Common myeloid progenitor, CD34-positive (primary cell): Measurements from ENCODE around the gene FBN3.

ENCODE experiments used
- CTCF ChIA-PET: fragments of 350-600 bp; sonication (Branson Sonifier 250); formaldehyde crosslinking; loops from one replicate; lab custom pipeline; 2021; ENCODE audit warnings: antibody characterized with exemption; lab: Charles Lee
- POLR2A ChIA-PET: fragments of 350-600 bp; sonication (Branson Sonifier 250); formaldehyde crosslinking; loops from one replicate; lab custom pipeline; 2021; ENCODE audit warnings: antibody characterized with exemption; lab: Charles Lee
- DNase-seq, 3 donors: peaks; one replicate each; pipeline versions ENCODE4 v3.0.0 to v3.0.0-alpha.2; 2013
- H3K27ac ChIP-seq, 2 experiments: 1 replicate in 1 of 2; 2 replicates in 1 of 2; pipeline ENCODE4 v1.7.0; 2013; ENCODE audit warnings: inconsistent platforms in 2 of 2, low read length in 2 of 2, mild to moderate bottlenecking in 2 of 2, low read depth in 1 of 2, moderate library complexity in 1 of 2; ENCODE audit not compliant: severe bottlenecking in 2 of 2, insufficient read depth in 1 of 2, poor library complexity in 1 of 2
- H3K27me3 ChIP-seq, 5 experiments: replicated peaks in 2 of 5; 1 replicate in 3 of 5; 2 replicates in 2 of 5; pipeline versions ENCODE4 v1.6.1 to v1.7.0; 2013; ENCODE audit warnings: low read length in 4 of 5, mild to moderate bottlenecking in 2 of 5, moderate library complexity in 2 of 5, inconsistent platforms in 1 of 5; ENCODE audit not compliant: insufficient read depth in 5 of 5, control insufficient read depth in 4 of 5
- H3K36me3 ChIP-seq, 4 experiments: 1 replicate in 2 of 4; 2 replicates in 2 of 4; pipeline versions ENCODE4 v1.6.1 to v1.7.0; 2013; ENCODE audit warnings: low read length in 3 of 4, control low read depth in 1 of 4, mild to moderate bottlenecking in 1 of 4; ENCODE audit not compliant: control insufficient read depth in 4 of 4, insufficient read depth in 4 of 4
- H3K4me1 ChIP-seq, 4 experiments: 1 replicate in 3 of 4; 2 replicates in 1 of 4; pipeline versions ENCODE4 v1.6.1 to v1.7.1; 2013; ENCODE audit warnings: low read length in 3 of 4, mild to moderate bottlenecking in 3 of 4, control low read depth in 1 of 4, inconsistent platforms in 1 of 4, moderate library complexity in 1 of 4; ENCODE audit not compliant: control insufficient read depth in 4 of 4, insufficient read depth in 4 of 4; ENCODE audit errors: control extremely low read depth in 1 of 4
- H3K4me3 ChIP-seq, 7 experiments: 1 replicate in 4 of 7; 2 replicates in 3 of 7; pipeline versions ENCODE4 v1.5.1 to v1.7.0; 2013; ENCODE audit warnings: mild to moderate bottlenecking in 7 of 7, low read length in 6 of 7, moderate library complexity in 6 of 7, inconsistent platforms in 2 of 7, low read depth in 2 of 7, control low read depth in 1 of 7; ENCODE audit not compliant: insufficient read depth in 4 of 7, control insufficient read depth in 1 of 7; ENCODE audit errors: extremely low read depth in 1 of 7
- H3K9me3 ChIP-seq, 5 experiments: 1 replicate in 4 of 5; 2 replicates in 1 of 5; pipeline versions ENCODE4 v1.6.1 to v1.7.1; 2013; ENCODE audit warnings: low read length in 4 of 5, mild to moderate bottlenecking in 2 of 5, inconsistent platforms in 1 of 5, low read depth in 1 of 5, moderate library complexity in 1 of 5; ENCODE audit not compliant: control insufficient read depth in 4 of 5, insufficient read depth in 2 of 5; ENCODE audit errors: control extremely low read depth in 1 of 5
- WGBS: methylation state at CpG from one replicate; pipeline ENCODE4 v1.1.5; 2013; ENCODE audit not compliant: insufficient coverage; 5-methylcytosine and 5-hydroxymethylcytosine counted together

Gene FBN3

DNA sequence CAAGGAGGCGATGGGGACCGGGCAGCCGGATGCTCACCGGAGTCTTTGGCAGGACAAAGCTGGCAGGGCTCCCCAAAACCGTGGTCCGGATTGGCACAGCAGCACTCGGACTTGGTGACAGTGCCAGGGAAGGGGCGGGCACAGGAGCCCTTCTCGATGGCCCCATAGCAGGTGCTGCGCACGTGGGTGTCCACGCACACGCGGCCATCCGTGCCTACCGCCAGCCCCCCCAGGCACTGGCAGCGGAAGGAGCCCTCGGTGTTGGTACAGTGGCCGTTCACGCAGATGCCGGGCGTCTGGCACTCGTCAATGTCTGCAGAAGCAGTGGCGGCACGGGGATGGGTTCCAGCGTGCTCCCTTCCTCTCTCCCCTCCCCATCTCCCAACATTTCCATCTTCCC lies 17.9 kb downstream of the FBN3 start:
- H3K27ac ChIP-seq: no peak overlapping the region
- DNase-seq: no peak
- H3K36me3 ChIP-seq: no peaks in the 10 kb centered on the region
- WGBS: 94% methylated on average over 26 of the region's 26 CpGs
- ChIA-PET POLR2A (interaction anchor here (0.6 kb wide), 1 partner anchor 579 kb away, joined by 3 read pairs; no protein-coding TSS in a partner anchor), CTCF (no interaction called here)
- peaks cover 0 to 7% (median 0%) of the 10 kb centered on the region in 5 experiments for H3K27me3 ChIP-seq
- no peaks in the 10 kb centered on the region for H3K4me1 ChIP-seq
- H3K9me3 ChIP-seq: no peaks in the 10 kb centered on the region
- H3K4me3 ChIP-seq: no peak overlapping the region

DNA sequence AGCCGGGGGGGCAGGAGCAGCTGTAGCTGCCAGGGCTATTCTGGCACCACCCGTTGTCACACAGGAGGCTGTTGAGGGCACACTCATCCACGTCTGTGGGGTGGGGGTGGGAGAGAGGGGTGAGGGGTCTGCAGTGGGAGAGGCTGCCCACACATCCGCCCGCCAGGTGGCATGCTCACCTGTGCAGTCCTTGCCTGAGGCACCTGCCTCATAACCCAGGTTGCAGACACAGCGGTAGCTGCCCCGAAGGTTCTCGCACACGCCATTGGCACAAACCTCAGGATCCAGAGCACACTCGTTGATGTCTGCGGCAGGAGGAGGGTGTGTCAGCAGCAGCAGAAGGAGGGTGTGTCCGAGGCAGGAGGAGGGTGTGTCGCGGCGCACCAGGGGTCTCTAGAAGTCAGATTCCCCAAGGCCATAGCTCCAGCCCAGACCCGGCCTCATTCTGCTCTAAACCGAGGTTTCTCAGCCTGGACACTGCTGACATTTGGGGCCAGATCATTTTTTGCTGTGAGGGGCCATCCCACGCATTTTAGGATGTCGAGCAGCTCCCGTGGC lies 20.3 kb downstream of the FBN3 start:
- Histone ChIP-seq H3K4me3 (no peak overlapping the region), H3K36me3 (no peaks in the 10 kb centered on the region), H3K27me3 (peaks cover 0 to 7% (median 0%) of the 10 kb centered on the region in 5 experiments), H3K4me1 (no peaks in the 10 kb centered on the region), H3K9me3 (no peaks in the 10 kb centered on the region), H3K27ac (no peak overlapping the region)
- 95% methylated on average over 14 of the region's 20 CpGs for WGBS
- ChIA-PET CTCF (no interaction called here), POLR2A (no interaction called here)
- DNase-seq: no peak

DNA sequence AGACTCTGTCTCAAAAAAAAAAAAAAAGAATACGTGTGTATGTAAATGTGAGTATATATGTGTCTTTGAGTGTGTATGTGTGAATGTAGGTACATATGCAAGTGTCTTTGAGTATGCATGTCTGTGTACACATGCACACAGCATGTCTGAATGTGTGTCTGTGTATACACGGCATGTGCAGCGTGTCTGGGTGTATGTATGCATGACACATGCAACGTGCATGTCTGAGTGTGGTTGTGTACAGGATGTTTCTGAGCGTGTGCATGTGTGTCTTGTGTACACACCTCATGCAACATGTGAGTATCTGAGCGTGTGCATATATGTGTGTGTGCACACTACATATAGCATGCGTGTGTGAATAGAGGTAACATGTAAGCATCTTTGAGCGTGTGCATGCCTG lies 20.8 kb downstream of the FBN3 start:
- Histone ChIP-seq H3K9me3 (no peaks in the 10 kb centered on the region), H3K27ac (no peak overlapping the region), H3K36me3 (no peaks in the 10 kb centered on the region), H3K27me3 (peaks cover 0 to 7% (median 0%) of the 10 kb centered on the region in 5 experiments), H3K4me3 (no peak overlapping the region), H3K4me1 (no peaks in the 10 kb centered on the region)
- WGBS: 100% methylated on average over 7 of the region's 8 CpGs
- ChIA-PET POLR2A (no interaction called here), CTCF (interaction anchor here (0.6 kb wide), 1 partner anchor 89 kb away, joined by 3 read pairs; no protein-coding TSS in a partner anchor)
- no peak for DNase-seq

DNA sequence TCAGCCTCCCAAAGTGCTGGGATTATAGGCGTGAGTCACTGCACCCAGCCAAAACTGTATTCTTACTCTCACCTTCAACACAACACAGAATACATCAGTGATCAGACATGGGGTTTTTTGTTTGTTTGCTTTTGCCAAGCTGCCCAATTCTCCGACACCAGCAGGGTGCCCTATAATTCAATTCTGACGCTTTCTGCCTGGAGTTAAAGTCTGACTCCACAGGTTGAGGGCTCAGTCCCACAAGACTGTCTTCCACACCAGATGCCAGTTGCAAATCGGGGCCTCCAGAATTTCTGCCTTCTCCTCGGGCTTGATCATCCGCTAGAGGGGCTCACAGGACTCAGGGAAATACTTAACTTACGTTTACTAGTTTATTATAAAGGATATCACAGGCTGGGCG lies 22.1 kb downstream of the FBN3 start:
- 95% methylated on average over 5 of the region's 8 CpGs for WGBS
- POLR2A ChIA-PET: no interaction called here
- Histone ChIP-seq H3K4me3 (no peak overlapping the region), H3K27ac (no peak overlapping the region), H3K36me3 (no peaks in the 10 kb centered on the region), H3K9me3 (no peaks in the 10 kb centered on the region), H3K4me1 (no peaks in the 10 kb centered on the region), H3K27me3 (peaks cover 0 to 1% (median 0%) of the 10 kb centered on the region in 5 experiments)
- no peak for DNase-seq
- CTCF ChIA-PET: interaction anchor here (1.2 kb wide), 1 partner anchor 13 kb away, joined by 3 read pairs; no protein-coding TSS in a partner anchor

DNA sequence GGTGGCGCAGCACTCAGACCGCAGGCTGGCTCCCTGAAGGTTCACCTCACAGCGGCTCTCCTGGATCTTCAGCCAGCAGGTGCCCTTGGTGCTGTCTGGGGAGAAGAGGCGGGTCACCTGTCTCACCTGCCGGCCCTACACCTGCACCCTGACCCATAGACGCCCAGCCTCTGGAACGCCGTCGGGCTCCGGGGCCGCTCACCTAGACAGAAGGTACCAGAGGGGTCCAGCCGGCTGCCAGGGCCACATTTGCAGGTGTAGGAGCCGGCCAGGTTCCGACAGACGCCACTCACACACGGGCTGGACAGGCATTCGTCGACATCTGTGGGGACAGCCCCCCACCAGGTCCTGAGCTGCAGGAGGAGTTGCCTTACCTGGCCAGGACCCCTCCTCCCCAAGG lies 22.9 kb downstream of the FBN3 start:
- WGBS: 93% methylated on average over 14 of the region's 18 CpGs
- no peak overlapping the region for H3K27ac ChIP-seq
- CTCF ChIA-PET: interaction anchor here (0.6 kb wide), 1 partner anchor 18 kb away, joined by 3 read pairs; no protein-coding TSS in a partner anchor
- H3K9me3 ChIP-seq: no peaks in the 10 kb centered on the region
- H3K36me3 ChIP-seq: no peaks in the 10 kb centered on the region
- H3K27me3 ChIP-seq: peaks cover 0 to 1% (median 0%) of the 10 kb centered on the region in 5 experiments
- no peak for DNase-seq
- H3K4me3 ChIP-seq: no peak overlapping the region
- POLR2A ChIA-PET: no interaction called here
- no peaks in the 10 kb centered on the region for H3K4me1 ChIP-seq

DNA sequence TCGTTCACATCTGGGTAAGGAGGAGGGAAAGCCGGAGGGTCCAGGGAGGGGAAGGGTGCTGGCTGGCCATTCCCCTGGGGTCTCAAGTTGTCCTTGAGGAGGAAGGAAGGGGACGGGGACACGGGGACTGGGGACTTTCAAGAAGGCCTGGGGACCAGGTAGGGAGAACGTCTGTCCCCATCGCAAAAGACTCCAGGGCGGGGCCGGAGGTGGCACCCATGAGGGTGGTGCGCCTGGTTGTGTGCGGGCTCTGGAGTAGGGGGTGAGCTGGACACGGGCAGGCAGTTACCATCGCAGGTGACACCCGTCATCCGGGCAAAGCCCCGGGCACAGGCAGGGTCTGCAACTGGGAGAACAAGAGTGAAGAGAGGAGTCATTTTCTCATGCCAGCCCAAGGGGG lies 23.4 kb downstream of the FBN3 start:
- no peaks in the 10 kb centered on the region for H3K9me3 ChIP-seq
- ChIA-PET POLR2A (no interaction called here), CTCF (interaction anchor here (0.6 kb wide), 1 partner anchor 18 kb away, joined by 3 read pairs; no protein-coding TSS in a partner anchor)
- peaks cover 0 to 1% (median 0%) of the 10 kb centered on the region in 5 experiments for H3K27me3 ChIP-seq
- WGBS: 96% methylated on average over 13 of the region's 15 CpGs
- H3K4me3 ChIP-seq: no peak overlapping the region
- DNase-seq: no peak
- no peaks in the 10 kb centered on the region for H3K36me3 ChIP-seq
- H3K27ac ChIP-seq: no peak overlapping the region
- H3K4me1 ChIP-seq: no peaks in the 10 kb centered on the region

DNA sequence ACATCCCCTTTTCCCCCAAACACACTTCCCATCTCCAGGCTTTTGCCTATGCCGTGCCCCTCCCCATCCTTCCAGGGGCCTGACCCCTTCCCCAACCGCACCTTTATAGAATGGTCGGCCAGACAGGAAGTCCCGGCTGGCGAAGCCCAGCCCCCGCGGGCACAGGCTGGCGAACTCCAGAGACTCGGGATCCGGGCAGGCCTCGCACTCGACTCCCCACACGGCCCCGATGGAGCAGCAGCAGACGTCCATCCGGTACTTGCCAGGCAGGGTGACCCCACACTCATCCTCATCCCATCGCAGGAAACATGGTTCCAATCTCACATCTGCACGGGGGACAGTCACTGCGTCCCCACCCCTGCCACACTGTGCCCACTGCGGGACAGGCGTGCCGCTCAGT lies 25.7 kb downstream of the FBN3 start:
- Histone ChIP-seq H3K4me3 (no peak overlapping the region), H3K27ac (no peak overlapping the region), H3K9me3 (no peaks in the 10 kb centered on the region), H3K27me3 (no peaks in the 10 kb centered on the region), H3K36me3 (no peaks in the 10 kb centered on the region), H3K4me1 (no peaks in the 10 kb centered on the region)
- 87% methylated on average over 21 of the region's 22 CpGs for WGBS
- ChIA-PET CTCF (no interaction called here), POLR2A (no interaction called here)
- DNase-seq: no peak
